ENCODE results near the gene NTN4.
"Not testable (repeated sequence)": the region's sequence is repeated elsewhere in the genome, so short reads cannot be mapped to it uniquely, and the experiment has no call there.

NTN4 gene

GRCh38 chr12:95784915-95785314, 5.6 kb downstream of the NTN4 start:
- H3K27me3 Mint-ChIP-seq, result peaks cover 46% of the 10 kb centered on the region
- no peaks in the 10 kb centered on the region for H3K9me3 Mint-ChIP-seq
- no peak overlapping the region for H3K4me3 Mint-ChIP-seq
- H3K27ac Mint-ChIP-seq, result no peak overlapping the region
- H3K4me1 Mint-ChIP-seq (ENCODE audit: low read depth), result peaks cover 7% of the 10 kb centered on the region
- intact Hi-C loops (cut with micrococcal nuclease), result no loop called here
- H3K36me3 Mint-ChIP-seq (ENCODE audit: low read depth), result no peaks in the 10 kb centered on the region

GRCh38 chr12:95784286-95784685, 6.3 kb downstream of the NTN4 start:
- H3K4me1 Mint-ChIP-seq (ENCODE audit: low read depth), result peaks cover 1% of the 10 kb centered on the region
- intact Hi-C loops (cut with micrococcal nuclease), result no loop called here
- H3K36me3 Mint-ChIP-seq (ENCODE audit: low read depth), result no peaks in the 10 kb centered on the region
- no peak overlapping the region for H3K4me3 Mint-ChIP-seq
- peaks cover 39% of the 10 kb centered on the region for H3K27me3 Mint-ChIP-seq
- H3K27ac Mint-ChIP-seq, result no peak overlapping the region
- H3K9me3 Mint-ChIP-seq, result no peaks in the 10 kb centered on the region

- H3K4me3 Mint-ChIP-seq; H3K36me3 Mint-ChIP-seq (ENCODE audit: low read depth); intact Hi-C loops (cut with micrococcal nuclease); H3K27ac Mint-ChIP-seq; H3K4me1 Mint-ChIP-seq (ENCODE audit: low read depth); H3K27me3 Mint-ChIP-seq: not testable (repeated sequence)
- peaks cover 11% of the 10 kb centered on the region for H3K9me3 Mint-ChIP-seq
Observed at GRCh38 chr12:95775466-95775865, 15.1 kb downstream of the NTN4 start.

- H3K4me3 Mint-ChIP-seq, result no peak overlapping the region
- H3K9me3 Mint-ChIP-seq, result peaks cover 11% of the 10 kb centered on the region
- intact Hi-C loops (cut with micrococcal nuclease), result no loop called here
- no peaks in the 10 kb centered on the region for H3K4me1 Mint-ChIP-seq (ENCODE audit: low read depth)
- no peaks in the 10 kb centered on the region for H3K36me3 Mint-ChIP-seq (ENCODE audit: low read depth)
- H3K27ac Mint-ChIP-seq, result no peak overlapping the region
- peaks cover 6% of the 10 kb centered on the region for H3K27me3 Mint-ChIP-seq
Observed at GRCh38 chr12:95774311-95775045, 16.1 kb downstream of the NTN4 start.

DNA sequence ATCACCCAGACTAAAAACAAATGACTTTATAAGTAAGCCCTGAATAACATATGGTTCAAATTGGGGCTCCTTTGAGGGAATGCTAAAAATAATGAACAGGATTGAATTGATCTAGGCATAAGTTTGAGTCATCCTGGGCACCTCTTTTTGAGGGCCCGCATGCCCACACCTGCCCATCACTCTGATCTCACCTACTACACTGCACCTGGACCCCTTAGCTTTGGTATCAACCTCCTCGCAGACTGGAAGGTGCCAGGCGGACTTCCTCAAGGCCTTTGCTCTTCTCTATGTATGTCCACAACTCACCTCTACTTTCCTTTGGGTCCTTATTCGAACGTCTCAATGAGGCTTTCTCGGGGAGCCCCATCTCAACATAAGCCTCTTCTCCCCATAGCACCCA, 17.2 kb downstream of the NTN4 start:
- H3K27me3 Mint-ChIP-seq, result peaks cover 7% of the 10 kb centered on the region
- H3K4me1 Mint-ChIP-seq (ENCODE audit: low read depth), result no peaks in the 10 kb centered on the region
- H3K36me3 Mint-ChIP-seq (ENCODE audit: low read depth), result no peaks in the 10 kb centered on the region
- intact Hi-C loops (cut with micrococcal nuclease), result no loop called here
- H3K4me3 Mint-ChIP-seq, result no peak overlapping the region
- H3K9me3 Mint-ChIP-seq, result peaks cover 11% of the 10 kb centered on the region
- no peak overlapping the region for H3K27ac Mint-ChIP-seq

GRCh38 chr12:95767703-95768102, 22.9 kb downstream of the NTN4 start:
- no peak overlapping the region for H3K4me3 Mint-ChIP-seq
- intact Hi-C loops (cut with micrococcal nuclease), result no loop called here
- H3K27me3 Mint-ChIP-seq, result peaks cover 10% of the 10 kb centered on the region
- H3K36me3 Mint-ChIP-seq (ENCODE audit: low read depth), result no peaks in the 10 kb centered on the region
- H3K27ac Mint-ChIP-seq, result no peak overlapping the region
- no peaks in the 10 kb centered on the region for H3K4me1 Mint-ChIP-seq (ENCODE audit: low read depth)
- no peaks in the 10 kb centered on the region for H3K9me3 Mint-ChIP-seq

GRCh38 chr12:95766356-95767019, 24.1 kb downstream of the NTN4 start:
- Mint-ChIP-seq H3K27ac (no peak overlapping the region), H3K4me1 (ENCODE audit: low read depth) (no peaks in the 10 kb centered on the region), H3K9me3 (no peaks in the 10 kb centered on the region), H3K4me3 (no peak overlapping the region), H3K36me3 (ENCODE audit: low read depth) (no peaks in the 10 kb centered on the region), H3K27me3 (peaks cover 6% of the 10 kb centered on the region)
- intact Hi-C loops (cut with micrococcal nuclease), result no loop called here

DNA sequence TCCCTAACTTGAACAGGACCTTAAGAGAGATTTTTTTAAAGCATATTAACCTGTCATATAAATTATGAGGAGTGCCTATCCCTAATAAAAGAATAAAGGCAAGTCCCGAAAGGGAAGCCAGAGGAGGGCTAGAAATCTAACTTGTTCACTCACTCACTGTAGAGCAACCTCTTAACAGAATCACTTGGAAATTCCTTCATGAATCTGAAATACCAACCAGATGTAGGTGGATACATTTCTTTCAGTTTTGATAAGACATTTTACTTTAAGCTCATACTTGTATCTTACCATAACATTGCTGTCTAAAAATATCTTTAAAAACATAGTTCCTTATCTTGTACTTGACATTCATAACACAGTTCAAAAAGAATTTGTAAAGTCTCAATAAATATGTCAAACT, 25.7 kb downstream of the NTN4 start:
- H3K9me3 Mint-ChIP-seq, result no peaks in the 10 kb centered on the region

GRCh38 chr12:95763809-95764253, 26.7 kb downstream of the NTN4 start:
- H3K36me3 Mint-ChIP-seq (ENCODE audit: low read depth), result no peaks in the 10 kb centered on the region
- peaks cover 7% of the 10 kb centered on the region for H3K27me3 Mint-ChIP-seq
- intact Hi-C loops (cut with micrococcal nuclease), result no loop called here
- no peak overlapping the region for H3K27ac Mint-ChIP-seq
- H3K4me1 Mint-ChIP-seq (ENCODE audit: low read depth), result no peaks in the 10 kb centered on the region
- no peak overlapping the region for H3K4me3 Mint-ChIP-seq
- H3K9me3 Mint-ChIP-seq, result no peaks in the 10 kb centered on the region

More for the DNA sequence above, 25.7 kb downstream of the NTN4 start:
- Mint-ChIP-seq H3K27me3 (peaks cover 8% of the 10 kb centered on the region), H3K27ac (no peak overlapping the region), H3K4me3 (no peak overlapping the region), H3K36me3 (ENCODE audit: low read depth) (no peaks in the 10 kb centered on the region), H3K4me1 (ENCODE audit: low read depth) (no peaks in the 10 kb centered on the region)
- intact Hi-C loops (cut with micrococcal nuclease), result no loop called here

GRCh38 chr12:95762123-95762785, 28.3 kb downstream of the NTN4 start:
- intact Hi-C loops (cut with micrococcal nuclease), result no loop called here
- Mint-ChIP-seq H3K4me3 (no peak overlapping the region), H3K9me3 (no peaks in the 10 kb centered on the region), H3K36me3 (ENCODE audit: low read depth) (no peaks in the 10 kb centered on the region), H3K27me3 (peaks cover 7% of the 10 kb centered on the region), H3K27ac (no peak overlapping the region), H3K4me1 (ENCODE audit: low read depth) (no peaks in the 10 kb centered on the region)

DNA sequence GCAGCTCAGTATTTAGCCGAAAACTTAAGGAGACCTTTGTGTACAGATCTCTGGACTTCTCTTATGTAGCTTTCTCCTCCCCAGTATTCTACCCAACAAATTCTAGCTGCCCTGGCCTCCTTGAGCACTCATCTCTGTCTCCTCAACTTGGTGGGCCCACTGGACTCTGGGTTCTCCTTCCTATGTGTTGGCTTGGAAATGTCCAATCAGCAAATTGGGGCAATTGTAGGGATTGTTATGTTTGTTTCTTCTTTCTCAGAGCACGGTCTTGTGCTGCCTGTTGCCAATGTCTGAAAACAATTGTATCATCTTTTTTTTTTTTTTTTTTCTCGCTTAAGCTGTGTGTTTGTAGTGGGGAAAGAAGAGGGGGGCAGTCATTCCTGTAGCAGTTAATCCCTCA, 30.2 kb downstream of the NTN4 start:
- no peaks in the 10 kb centered on the region for H3K36me3 Mint-ChIP-seq (ENCODE audit: low read depth)
- intact Hi-C loops (cut with micrococcal nuclease), result no loop called here
- no peak overlapping the region for H3K27ac Mint-ChIP-seq
- no peaks in the 10 kb centered on the region for H3K4me1 Mint-ChIP-seq (ENCODE audit: low read depth)
- no peak overlapping the region for H3K4me3 Mint-ChIP-seq
- no peaks in the 10 kb centered on the region for H3K9me3 Mint-ChIP-seq
- peaks cover 4% of the 10 kb centered on the region for H3K27me3 Mint-ChIP-seq

DNA sequence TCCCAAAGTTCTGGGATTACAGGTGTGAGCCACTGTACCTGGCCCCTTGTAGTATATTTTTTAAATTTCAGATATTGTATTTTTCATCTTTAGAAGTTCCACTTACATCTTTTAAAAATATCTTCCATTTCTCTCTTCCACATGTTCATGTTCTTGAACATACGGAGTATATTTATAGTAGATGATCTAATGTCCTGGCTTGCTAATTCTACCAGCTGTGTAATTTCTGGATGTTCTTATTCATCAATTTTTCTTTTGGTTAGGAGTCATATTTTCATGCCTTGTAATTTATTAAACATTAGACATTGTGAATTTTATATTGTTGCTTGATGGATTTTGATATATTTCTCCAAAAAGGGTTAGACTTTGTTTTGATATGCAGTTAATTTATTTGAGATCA, 30.8 kb downstream of the NTN4 start:
- H3K4me3 Mint-ChIP-seq, result no peak overlapping the region
- H3K36me3 Mint-ChIP-seq (ENCODE audit: low read depth), result no peaks in the 10 kb centered on the region
- no peaks in the 10 kb centered on the region for H3K4me1 Mint-ChIP-seq (ENCODE audit: low read depth)
- no peaks in the 10 kb centered on the region for H3K9me3 Mint-ChIP-seq
- H3K27ac Mint-ChIP-seq, result no peak overlapping the region
- H3K27me3 Mint-ChIP-seq, result peaks cover 4% of the 10 kb centered on the region
- intact Hi-C loops (cut with micrococcal nuclease), result no loop called here

- Mint-ChIP-seq H3K27ac (no peak overlapping the region), H3K9me3 (no peaks in the 10 kb centered on the region), H3K27me3 (peaks cover 4% of the 10 kb centered on the region), H3K4me3 (no peak overlapping the region), H3K4me1 (ENCODE audit: low read depth) (no peaks in the 10 kb centered on the region), H3K36me3 (ENCODE audit: low read depth) (no peaks in the 10 kb centered on the region)
- intact Hi-C loops (cut with micrococcal nuclease), result no loop called here
Observed at GRCh38 chr12:95759039-95759438, 31.5 kb downstream of the NTN4 start.

DNA sequence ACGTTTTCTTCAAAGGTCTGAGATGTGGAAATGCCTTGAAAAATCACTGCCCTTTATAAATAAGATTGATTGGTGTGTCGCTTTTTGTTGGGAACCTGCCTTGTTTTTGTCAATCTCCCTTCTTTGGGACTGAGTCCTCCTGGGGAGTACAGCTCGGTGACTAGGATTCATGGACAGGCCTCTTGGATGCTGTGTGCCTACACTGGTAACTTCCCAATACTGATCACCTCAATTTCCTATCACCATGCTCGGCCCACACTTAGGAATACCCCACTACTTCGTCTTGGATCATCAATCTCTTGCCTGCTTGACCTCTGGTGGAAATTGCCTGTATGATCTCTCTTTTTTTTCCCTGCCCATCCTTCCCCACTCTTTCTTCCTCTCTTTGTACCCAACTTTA, 34.2 kb downstream of the NTN4 start:
- peaks cover 1% of the 10 kb centered on the region for H3K27me3 Mint-ChIP-seq
- no peaks in the 10 kb centered on the region for H3K9me3 Mint-ChIP-seq
- no peak overlapping the region for H3K27ac Mint-ChIP-seq
- H3K4me1 Mint-ChIP-seq (ENCODE audit: low read depth), result no peaks in the 10 kb centered on the region
- H3K4me3 Mint-ChIP-seq, result no peak overlapping the region
- intact Hi-C loops (cut with micrococcal nuclease), result no loop called here
- H3K36me3 Mint-ChIP-seq (ENCODE audit: low read depth), result no peaks in the 10 kb centered on the region
